ENCODE measurements around the gene DRAM2. TPM values are rescaled to one million over a fixed set of nuclear protein-coding genes. Genes with fewer than 3 reads are reported as not detected.

The DRAM2 gene
- 100 to 1,000 TPM in 2 of 9 donors, 10 to 100 TPM in 7; 39.7 to 126 (median 53.5) TPM for total RNA-seq
- 10 to 100 TPM; 21.2 to 59.2 (median 48.1) TPM for polyA plus RNA-seq
- long read RNA-seq, donor 1, partial matches to known transcripts, result 0 of 15 reads
- long read RNA-seq, donor 1, other reads (novel, unspliced or antisense), result 11 of 15 reads
- long read RNA-seq, donor 2, partial matches to known transcripts, result 0 of 9 reads
- long read RNA-seq, donor 2, other reads (novel, unspliced or antisense), result 8 of 9 reads
- long read RNA-seq, donor 3, transcript DRAM2-208 (9 exons, 1,872 nt), result major isoform, 8 of 15 reads
- long read RNA-seq, donor 3, partial matches to known transcripts, result 0 of 15 reads
- long read RNA-seq, donor 3, other reads (novel, unspliced or antisense), result 6 of 15 reads
- long read RNA-seq, donor 4, partial matches to known transcripts, result 0 of 69 reads
- long read RNA-seq, donor 4, other reads (novel, unspliced or antisense), result 67 of 69 reads
- long read RNA-seq, donor 5, partial matches to known transcripts, result 4 of 68 reads
- long read RNA-seq, donor 5, other reads (novel, unspliced or antisense), result 62 of 68 reads
- long read RNA-seq, donor 6, partial matches to known transcripts, result 0 of 28 reads
- long read RNA-seq, donor 6, other reads (novel, unspliced or antisense), result 28 of 28 reads
- long read RNA-seq, donor 7, partial matches to known transcripts, result 0 of 7 reads
- long read RNA-seq, donor 7, other reads (novel, unspliced or antisense), result 5 of 7 reads
- long read RNA-seq, donor 8, partial matches to known transcripts, result 0 of 24 reads
- long read RNA-seq, donor 8, other reads (novel, unspliced or antisense), result 21 of 24 reads
- long read RNA-seq, donor 9, partial matches to known transcripts, result 0 of 6 reads
- long read RNA-seq, donor 9, other reads (novel, unspliced or antisense), result 6 of 6 reads
- long read RNA-seq, donor 10, partial matches to known transcripts, result 0 of 6 reads
- long read RNA-seq, donor 10, other reads (novel, unspliced or antisense), result 6 of 6 reads

GRCh38 chr1:111139956-111140679 is at the start of gene DRAM2, which contains the start of gene CEPT1:
Gene DRAM2 (minus strand): TSS chr1:111140093. CDS start chr1:111131554, 8,539 bp downstream.
Gene CEPT1 (plus strand): TSS chr1:111140223. CDS start chr1:111147715, 7,492 bp downstream.
- DNase-seq, result peak; percentile 95 to 97 (median 96)
- TF ChIP-seq, protein P1, sequence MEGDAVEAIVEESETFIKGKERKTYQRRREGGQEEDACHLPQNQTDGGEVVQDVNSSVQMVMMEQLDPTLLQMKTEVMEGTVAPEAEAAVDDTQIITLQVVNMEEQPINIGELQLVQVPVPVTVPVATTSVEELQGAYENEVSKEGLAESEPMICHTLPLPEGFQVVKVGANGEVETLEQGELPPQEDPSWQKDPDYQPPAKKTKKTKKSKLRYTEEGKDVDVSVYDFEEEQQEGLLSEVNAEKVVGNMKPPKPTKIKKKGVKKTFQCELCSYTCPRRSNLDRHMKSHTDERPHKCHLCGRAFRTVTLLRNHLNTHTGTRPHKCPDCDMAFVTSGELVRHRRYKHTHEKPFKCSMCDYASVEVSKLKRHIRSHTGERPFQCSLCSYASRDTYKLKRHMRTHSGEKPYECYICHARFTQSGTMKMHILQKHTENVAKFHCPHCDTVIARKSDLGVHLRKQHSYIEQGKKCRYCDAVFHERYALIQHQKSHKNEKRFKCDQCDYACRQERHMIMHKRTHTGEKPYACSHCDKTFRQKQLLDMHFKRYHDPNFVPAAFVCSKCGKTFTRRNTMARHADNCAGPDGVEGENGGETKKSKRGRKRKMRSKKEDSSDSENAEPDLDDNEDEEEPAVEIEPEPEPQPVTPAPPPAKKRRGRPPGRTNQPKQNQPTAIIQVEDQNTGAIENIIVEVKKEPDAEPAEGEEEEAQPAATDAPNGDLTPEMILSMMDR (IDR thresholded peaks at IDR 0.05), result no peak
- peak; percentile 62 to 72 for TF ChIP-seq POLR2A (IDR thresholded peaks at IDR 0.05)
- Histone ChIP-seq H3K4me3 (peak within 1 kb of the TSS; percentile 71 to 99 (median 88)), H3K27ac (peak within 1 kb of the TSS; percentile 80 to 92 (median 91)), H3K27me3 (no peaks in the 10 kb centered on the region), H3K36me3 (replicated peaks in 1 of 2) (no peaks in the 10 kb centered on the region), H3K4me1 (replicated peaks in 1 of 2) (peaks cover 18 to 33% of the 10 kb centered on the region in 2 donors), H3K9me3 (replicated peaks in 1 of 3) (no peaks in the 10 kb centered on the region)
- WGBS, 4 donors, result 0% methylated on average over 5 to 68 of the region's 68 CpGs
- intact Hi-C loops (cut with DNase I), result no loop called here

GRCh38 chr1:111184663-111185062 is 44.8 kb upstream of the DRAM2 start:
- DNase-seq, result no peak
- Histone ChIP-seq H3K36me3 (replicated peaks in 1 of 2) (peaks cover 0 to 59% of the 10 kb centered on the region in 2 donors), H3K9me3 (replicated peaks in 1 of 3) (no peaks in the 10 kb centered on the region), H3K27ac (no peak overlapping the region), H3K4me1 (replicated peaks in 1 of 2) (no peaks in the 10 kb centered on the region), H3K27me3 (no peaks in the 10 kb centered on the region), H3K4me3 (no peak overlapping the region)
- no peak for TF ChIP-seq POLR2A (IDR thresholded peaks at IDR 0.05)
- TF ChIP-seq, protein P1 (IDR thresholded peaks at IDR 0.05), result no peak
- intact Hi-C loops (cut with DNase I), result no loop called here

GRCh38 chr1:111183308-111184069 is 43.6 kb upstream of the DRAM2 start:
- H3K36me3 ChIP-seq (replicated peaks in 1 of 2), result peaks cover 0 to 48% of the 10 kb centered on the region in 2 donors
- no peaks in the 10 kb centered on the region for H3K27me3 ChIP-seq
- 90 to 93% (median 92%) methylated on average over 6 of the region's 6 CpGs for WGBS, 4 donors
- no peaks in the 10 kb centered on the region for H3K9me3 ChIP-seq (replicated peaks in 1 of 3)
- H3K27ac ChIP-seq, result no peak overlapping the region
- no peak overlapping the region for H3K4me3 ChIP-seq
- no peak for DNase-seq
- intact Hi-C loops (cut with DNase I), result no loop called here
- no peak for TF ChIP-seq POLR2A (IDR thresholded peaks at IDR 0.05)
- TF ChIP-seq, protein P1 (IDR thresholded peaks at IDR 0.05), result no peak
- no peaks in the 10 kb centered on the region for H3K4me1 ChIP-seq (replicated peaks in 1 of 2)
